ENCODE results near the gene TMEM117.
A peak's percentile ranks its signal among the peaks of the same experiment; 100 is the strongest.
"Not testable (repeated sequence)": the region's sequence is repeated elsewhere in the genome, so short reads cannot be mapped to it uniquely, and the experiment has no call there.

The TMEM117 gene

DNA sequence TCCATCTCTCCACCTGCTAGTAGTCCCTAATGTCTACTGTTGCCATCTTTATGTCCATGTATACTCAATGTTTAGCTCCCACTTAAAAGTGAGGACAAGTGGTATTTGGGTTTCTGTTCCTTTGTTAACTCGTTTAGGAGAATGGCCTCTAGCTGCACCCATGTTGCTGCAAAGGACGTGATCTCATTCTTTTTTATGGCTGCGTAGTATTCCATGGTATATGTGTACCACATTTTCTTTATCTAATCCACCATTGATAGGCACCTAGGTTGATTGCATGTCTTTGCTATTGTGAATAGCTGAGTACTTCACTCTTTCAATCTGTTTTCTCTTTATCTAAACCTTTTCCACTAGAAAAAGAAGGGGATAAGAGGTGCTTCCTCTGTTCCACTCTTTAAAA is 130.0 kb downstream of the TMEM117 start:
- no peak for DNase-seq

DNA sequence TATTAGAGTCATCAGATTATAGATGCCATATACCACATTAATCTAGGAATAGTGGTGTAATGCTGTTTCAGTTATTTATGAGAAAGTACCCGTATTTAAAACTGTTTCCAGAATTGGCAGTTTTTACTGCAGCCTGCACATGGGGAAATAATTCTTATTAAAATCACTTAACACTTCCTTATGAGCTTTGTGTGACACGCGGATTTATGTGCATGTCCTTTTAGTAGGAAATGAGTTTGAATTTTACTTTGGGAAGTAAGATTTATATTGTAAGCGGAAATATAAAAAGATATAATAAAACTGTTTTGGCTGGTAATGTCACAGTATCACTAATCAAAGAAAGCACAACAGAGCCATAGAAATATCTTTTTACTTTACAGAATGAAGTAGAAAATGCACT is 132.9 kb downstream of the TMEM117 start:
- no peak for DNase-seq

DNA sequence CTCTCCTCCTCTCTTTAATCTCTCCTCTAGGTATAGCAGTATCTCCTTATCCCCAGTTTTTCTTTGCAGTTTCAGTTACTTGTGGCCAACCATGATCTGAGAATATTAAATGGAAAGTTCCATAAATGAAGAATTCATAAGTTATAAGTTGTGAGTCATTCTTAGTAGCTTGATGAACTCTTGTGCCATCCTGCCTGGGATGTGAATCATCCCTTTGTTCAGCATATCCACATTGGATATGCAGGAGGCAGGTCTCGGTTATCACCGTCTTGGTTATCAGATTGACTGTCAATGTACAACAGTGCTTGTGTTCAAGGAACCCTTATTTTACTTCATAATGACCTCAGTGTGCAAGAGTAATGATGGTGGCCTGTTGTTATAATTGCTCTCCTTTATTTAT is 134.0 kb downstream of the TMEM117 start:
- DNase-seq, result peak; percentile 41

DNA sequence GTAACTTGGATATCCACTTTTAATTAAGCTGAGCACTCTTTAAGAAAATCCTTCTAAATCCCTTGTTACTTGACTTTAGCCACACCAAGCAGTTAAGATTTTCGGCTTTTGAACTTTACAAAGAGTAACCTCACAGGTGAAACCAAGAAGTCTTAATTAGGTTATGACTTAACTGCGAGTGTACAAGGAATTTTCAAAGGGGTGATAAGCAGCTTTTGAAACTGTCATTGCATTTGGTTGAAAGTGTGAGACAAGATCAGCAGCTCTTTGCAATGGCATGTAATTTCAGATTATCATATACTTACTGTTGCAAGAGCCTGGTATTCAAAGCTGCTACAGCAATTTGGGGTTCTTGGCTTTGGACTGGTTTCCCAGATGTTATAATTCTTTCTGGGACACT is 137.5 kb downstream of the TMEM117 start:
- DNase-seq, result no peak

DNA sequence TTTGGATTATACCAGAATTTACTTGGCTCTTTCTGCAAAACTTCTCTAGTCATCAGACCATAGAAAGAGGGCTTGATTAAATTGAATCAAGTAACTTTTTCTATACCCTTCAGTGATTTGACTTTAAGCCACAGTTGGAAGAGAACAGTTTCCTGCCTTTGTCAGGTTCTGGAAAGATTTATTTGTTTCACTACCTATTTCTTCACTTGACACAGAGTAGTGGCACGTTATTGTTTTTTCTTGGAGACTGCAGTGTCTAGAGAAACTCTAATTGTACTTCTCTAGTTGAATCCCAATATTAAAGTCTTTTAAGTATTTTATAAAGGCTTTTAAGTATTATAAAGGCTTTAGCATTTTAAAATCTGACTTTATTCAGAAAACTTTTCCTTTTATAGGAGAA is 138.1 kb downstream of the TMEM117 start:
- DNase-seq, result no peak

DNA sequence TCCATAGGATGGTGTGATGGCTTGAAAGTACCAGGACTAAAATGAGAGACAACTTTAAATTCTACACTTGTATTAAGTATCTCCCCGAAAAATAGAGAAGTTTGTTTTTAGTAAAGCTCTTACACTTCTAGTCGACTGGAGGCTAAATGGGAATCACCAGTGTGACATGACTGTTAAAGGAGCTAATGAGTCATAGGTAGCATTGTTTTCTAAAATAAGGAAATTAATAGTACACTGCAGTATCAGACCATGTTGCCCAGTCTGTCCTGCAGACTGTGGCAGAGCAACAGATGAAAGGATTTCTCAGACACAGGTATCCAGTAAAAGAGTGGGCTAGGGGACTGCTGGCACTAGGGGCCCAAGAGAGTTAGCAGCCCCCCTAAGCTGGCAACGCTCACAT is 140.1 kb downstream of the TMEM117 start:
- no peak for DNase-seq

DNA sequence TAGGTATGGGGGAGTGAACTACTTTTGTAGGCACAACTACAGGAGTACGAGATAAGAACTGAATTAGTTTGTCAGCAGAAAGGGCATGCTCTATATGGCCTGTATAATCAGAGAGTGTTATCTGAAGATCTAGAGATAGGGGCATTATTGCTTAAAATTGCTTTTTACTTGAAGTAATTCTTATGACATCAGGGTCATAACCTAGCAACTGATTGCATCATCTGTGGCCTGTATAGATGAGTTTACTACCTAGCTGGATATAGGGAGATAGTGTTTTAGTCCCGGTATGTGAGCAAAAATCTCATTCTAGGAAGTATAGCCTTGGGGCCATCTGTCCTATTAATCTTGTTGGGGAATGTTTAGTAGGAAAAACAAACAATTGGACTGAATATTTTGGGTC is 142.7 kb downstream of the TMEM117 start:
- DNase-seq, result no peak

DNA sequence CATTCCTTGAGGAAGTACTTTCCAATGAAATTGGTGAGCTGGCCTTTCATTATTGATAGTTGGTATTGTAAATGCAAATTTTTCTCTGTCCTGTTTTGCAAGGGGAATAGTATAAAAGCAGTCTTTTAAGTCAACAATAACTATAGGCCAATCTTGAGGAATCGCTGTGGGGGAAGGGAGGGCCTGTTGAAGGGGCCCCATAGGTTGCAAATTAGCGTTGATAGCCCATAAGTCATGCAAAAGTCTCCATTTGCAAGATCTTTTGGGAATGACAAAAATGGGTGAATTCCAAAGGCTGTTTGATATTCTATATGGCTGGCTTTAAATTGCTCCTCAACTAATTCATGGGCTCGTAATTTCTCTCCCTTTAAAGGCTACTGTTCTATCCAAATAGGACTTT is 143.6 kb downstream of the TMEM117 start:
- no peak for DNase-seq

DNA sequence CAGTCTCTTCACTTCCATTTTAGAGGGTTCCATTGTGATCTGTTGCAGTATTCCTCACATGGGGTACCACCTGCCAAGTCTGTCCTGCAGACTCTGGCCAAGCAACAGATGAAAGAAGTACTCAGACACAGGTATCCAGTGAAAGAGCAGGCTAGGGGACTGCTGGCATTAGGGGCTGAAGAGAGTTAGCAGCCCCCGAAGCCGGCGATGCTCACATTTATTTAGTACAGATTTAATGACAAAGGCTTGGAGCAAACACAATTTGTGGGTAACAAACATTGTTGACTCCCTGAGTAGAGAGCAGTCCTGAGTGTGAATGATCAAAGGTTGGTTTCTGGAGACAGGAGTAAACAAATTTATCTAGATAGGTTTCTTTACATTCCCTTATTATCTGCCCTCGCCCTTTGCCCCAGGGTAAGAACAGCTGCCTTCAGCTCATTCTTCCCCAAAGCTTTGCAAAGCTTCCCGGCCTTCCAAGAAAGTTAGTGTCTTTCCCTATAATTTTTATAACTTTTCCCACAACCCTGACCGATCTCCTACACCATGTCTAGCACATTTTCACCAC is 144.8 kb downstream of the TMEM117 start:
- no peak for DNase-seq

DNA sequence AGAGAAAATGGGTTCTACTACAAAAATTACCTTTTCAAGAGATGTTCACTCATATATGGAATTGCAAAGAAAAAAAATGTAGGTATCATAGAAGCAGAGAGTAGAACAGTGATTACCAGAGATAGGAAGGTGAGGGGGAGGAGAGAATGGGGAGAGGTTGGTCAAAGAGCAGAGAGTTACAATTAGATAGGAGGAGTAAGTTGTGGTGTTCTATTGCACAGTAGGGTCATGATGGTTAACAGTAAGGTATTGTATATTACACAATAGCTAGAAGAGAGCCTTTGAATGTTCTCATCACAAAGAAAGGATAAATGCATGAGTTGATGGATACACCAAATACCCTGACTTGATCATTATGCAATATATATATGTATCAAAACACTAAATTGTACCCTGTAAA is 145.8 kb downstream of the TMEM117 start:
- no peak for DNase-seq

DNA sequence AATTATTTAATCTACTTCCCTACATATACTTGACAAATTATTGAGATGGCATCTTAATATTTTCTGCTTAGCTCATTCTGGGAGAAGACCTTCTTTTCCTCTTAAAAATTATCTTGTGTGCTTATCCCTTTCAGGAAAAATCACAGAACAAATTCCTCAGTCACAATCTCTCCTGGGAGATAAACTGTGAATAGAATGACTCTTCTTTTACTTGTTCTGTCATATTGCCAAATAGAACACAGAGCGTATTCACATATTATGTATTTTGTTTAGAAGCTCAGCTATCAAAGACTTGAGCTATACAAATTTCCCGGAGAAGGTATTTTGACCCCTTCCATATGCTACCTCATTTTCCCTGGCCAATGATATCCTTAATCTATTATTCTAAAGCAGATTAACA is 146.7 kb downstream of the TMEM117 start:
- no peak for DNase-seq

DNA sequence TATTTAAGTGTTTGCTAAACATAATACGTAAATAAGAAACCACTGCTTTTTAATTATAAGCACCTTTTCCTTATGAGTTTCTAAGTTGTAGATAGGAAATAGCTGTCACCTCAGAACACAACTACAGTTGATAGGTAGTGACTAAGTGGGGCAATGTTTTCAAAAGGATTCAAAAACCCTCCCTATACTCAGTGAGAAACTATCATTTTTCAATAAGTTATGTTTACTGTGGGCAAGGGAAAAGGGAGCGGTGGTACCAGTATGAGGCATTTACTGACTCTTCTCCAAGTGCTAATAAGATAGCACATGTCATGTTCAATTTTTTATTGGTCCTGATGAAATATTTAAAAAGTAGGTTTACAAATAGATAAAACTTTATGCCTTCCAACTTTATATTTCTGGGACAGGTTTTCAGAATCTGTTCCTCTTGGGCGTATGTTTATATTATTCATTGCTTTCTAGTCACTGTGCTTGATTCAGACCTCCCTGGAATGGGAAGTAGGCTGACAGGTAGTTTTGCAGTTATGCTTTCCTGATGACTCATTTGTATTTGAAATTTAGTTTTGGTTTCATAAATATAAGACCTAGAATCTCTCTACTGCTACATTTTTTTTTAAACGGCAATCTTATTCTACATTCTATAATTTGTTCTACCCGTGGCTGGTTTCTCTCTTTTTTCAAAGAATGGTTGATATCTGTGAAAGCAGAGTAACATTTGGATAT is 153.1 kb downstream of the TMEM117 start:
- no peak for DNase-seq

DNA sequence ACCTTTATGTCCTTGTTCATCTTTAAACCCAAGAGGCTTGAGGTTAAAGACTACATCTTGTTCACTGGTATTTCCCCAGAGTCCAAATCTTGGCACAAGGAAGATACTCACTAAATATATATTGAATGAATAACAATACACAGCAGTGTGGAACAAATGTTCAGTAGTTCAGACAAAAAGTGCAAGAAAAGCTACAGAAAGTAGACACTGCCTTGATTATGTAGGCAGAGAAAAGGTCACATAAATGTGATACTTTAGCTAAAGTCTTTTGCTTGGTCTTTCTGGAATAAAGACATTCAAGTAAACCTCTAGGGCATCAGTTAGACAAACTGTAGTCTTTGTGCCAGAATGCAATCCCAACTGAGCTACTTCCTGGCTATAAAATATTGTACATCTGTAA is 157.0 kb downstream of the TMEM117 start:
- no peak for DNase-seq

DNA sequence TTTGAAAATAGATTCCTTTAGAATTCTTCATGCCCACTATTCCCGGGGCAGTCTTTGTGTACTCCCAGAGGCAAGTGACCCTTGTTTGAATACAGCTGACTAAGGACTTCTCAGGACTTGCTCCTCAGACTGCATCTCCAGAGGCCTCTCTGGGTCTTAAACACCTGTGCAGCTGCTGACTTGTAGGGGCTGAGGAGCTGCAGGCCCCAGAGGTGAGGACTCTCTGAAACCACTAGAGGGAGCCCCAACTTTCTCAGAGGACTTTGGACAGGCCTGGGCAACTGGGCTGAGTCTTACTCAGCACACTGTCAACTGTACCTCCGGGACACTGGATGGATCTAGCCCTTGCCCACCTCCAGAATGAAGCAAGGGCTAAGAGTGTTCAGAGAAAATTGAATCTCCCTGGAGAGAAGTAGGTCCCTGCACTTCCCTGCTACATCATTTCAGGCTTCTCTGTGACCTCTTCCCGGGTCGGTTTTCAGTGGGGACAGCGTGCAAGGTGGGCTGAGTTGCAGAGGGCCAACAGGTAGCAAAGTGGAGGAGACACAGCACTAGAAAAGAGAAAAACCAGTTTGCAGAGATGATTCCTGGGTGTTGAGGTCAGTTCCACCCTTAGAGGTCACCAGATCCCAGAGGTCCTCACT is 164.6 kb downstream of the TMEM117 start:
- peak; percentile 44 for DNase-seq

DNA sequence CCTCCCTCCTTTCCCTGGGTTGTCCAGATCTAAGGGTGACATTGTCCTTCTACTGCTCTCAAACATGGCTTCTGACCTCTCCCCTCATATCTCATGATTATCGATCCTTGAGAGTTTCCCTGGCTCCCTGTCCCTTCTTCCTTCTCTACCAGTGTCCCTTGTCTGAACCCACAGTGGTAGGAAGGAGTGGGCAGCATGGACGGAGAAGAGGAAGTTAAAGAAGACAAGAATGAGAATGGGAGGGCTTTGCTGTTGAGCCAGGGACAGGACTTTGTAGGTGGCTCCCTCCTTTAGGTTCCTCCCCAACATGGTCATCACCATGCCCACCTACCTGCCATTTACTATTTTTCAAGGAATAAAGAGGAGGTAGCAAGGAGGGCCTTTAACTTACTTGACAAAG is 166.7 kb downstream of the TMEM117 start:
- no peak for DNase-seq

DNA sequence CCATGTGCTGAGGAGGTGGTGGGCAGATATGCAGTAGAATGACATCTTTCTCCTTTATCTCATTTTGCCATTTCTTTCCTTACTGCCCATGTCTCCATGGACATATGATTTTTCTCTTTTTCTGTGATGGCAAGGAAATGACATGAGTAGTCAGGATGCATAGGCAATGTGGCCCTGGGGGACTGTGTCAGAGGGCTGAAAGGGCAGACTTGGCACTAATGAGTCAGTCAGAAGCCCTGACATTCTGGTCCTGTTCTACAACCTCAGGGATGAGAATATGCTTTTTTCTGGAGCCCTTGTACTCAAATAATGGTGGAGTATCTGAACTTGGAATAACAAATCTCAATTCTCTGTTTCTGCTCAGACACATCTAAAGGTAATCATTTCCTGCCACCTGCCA is 167.8 kb downstream of the TMEM117 start:
- DNase-seq, result no peak

DNA sequence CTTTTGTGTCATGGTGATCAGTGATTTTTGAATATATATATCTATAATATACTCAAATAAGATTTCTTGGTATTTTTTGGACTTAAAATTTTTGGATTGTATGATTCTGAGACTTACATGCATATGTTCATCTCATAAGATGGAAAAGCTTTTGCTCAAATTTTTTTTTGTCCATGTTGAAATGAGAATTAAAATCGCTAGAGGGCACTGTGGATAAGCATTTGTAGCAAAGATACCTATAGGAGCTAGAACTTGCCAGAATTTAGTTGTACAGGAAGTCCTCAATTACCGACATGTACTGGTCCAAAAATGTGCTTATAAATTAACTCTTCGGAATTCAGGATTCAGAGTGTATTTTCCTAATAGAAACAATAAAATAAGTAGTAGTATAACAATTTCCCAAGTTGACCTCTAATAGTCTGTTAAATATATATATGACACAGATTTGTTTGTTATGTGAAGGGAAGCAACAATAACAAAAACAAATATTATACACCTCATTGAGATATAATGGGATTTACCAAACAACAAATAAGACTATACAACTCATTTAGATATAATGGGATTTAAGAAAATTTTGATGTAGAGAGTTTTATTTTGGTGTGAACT is 179.6 kb downstream of the TMEM117 start:
- peak; percentile 61 for DNase-seq

DNA sequence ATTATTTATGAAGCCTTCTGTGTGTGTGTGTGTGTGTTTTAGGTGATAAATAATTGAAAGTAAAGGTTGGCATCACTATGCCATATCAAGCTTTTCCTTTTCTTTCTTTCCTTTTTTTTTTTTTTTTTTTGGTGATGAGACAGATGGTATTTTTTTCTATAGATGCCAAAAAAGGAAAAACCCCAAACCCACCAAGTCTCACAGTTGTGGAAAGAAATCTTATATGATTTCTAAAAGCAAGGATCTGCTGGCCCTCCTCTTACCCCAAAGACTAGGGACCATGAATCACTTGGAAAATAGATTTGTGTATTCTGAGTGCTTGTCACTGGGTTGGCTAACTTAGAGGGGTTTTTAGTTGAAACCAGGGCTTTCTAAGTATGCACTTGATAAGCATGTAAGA is 181.3 kb downstream of the TMEM117 start:
- DNase-seq, result no peak

DNA sequence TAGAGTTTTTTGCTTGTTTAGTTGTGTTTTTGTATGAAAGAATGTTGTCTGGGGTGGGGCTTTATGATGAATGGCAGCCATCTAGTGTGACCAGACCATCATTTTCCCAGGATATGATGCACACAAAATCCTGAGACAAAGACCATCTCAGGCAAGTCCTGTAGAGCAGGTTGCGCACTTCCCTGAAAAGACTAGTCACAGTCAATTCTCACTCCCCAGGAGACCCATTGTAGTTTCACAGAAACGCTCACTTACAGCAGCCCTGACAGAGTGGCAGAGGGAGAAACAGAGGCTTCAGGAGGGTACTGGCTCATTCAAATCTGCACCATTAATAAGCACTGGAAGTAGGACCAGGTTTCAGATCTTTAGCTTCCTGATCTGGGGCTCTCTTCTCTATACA is 183.2 kb downstream of the TMEM117 start:
- no peak for DNase-seq

DNA sequence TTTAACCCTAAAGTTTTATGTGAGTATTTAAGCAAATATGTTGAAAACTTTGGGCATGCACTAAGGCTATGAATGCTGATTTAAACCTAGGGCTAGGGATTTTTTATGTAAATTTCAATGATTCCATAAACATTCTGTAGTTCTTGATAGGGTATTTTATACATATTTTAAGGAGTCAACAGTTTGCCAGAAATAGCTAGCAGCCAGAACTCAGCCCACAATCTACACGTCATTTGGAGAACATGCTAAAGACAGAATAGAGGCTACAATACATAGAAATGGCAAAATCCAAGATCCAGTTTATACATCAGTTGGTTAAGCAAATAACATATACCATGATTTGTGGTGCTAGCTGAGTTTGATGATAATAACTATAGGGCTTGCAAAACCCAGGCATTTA is 184.7 kb downstream of the TMEM117 start:
- no peak for DNase-seq

DNA sequence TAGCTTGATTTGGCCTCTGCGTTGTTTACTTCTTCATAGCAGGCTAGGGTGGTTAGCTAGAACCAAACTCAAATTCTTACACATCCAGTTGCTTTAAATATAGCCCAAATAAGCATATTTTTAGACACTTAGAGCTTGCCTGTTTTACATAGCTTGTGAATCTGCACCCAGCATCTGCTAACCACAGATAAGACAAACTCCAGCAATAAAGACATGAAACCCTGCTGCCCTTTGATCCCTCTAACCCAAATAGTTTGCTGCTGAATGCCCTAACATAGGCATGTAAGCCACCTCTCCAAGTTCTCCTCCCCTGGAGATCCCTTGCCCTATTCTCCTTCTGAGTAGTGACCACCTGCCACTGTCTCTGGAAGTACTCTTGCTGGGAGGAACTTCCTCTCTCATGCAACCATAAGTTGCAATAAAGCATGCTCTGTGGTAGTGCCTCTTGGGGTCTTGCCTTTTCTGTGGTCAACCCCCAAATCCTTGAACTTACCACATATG is 185.6 kb downstream of the TMEM117 start:
- DNase-seq, result no peak

DNA sequence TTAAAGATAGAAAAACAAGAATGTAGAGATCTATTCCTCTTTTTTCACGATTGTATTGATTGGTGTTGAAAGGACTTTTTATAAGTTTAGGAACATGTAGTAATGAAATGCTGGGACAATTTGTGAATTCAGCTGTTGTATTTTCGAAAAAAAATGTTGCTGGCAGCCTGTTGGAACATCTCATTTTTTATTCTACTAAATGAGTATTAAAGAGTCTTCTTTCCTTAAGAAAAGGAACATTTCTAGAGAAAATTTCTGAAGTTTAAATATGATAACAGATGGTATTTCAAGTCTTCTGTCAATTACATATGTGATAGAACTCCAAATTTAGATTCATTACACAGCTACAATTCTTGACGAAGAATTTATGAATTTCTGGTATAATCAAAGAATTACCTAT is 189.6 kb downstream of the TMEM117 start:
- no peak for DNase-seq

DNA sequence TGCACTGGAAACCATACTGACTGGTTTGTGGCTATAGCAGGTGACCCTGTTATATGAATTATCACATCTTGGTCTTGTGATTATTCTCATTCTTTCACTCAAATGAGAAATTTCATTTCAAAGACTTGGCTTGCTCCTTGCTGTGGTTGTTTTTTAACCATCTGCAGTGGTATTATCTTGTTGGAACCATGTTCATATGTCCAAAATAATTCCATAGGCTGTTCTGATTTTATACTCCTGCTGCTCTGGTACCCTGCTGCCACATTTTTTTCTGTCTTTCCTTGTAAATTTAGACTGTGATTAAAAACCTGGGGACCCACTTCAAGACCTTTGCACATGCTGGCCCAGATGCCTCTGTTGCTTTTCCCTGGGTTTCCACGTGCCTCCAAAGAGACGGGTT is 190.2 kb downstream of the TMEM117 start:
- no peak for DNase-seq

DNA sequence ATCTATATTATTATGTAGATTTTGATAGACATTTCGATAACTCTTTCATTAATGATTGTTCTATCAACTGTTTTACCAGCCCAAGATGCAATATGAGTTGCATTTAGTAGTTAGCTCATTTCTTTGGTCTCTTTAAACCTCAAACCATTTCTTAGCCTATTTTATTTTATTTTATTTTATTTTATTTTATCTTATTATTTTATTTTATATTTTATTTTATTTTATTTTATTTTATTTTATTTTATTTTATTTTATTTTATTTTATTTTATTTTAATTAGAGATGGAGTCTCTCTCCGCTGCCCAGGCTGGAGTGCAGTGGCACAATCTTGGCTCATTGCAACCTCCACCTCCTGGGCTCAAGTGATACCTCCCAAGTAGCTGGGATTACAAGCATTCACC is 191.0 kb downstream of the TMEM117 start:
- DNase-seq, result not testable (repeated sequence)
